Activated B cell treated with CpG ODN at 0.5 μM for 24 hours (primary cell): ENCODE data around the gene CPEB1. TPM values are rescaled to one million over a fixed set of nuclear protein-coding genes. Genes with fewer than 3 reads are reported as not detected.

Experiments used
- ATAC-seq: fragments of 200-7000 bp; cut with Tn5 transposase; one replicate; pipeline ENCODE4 v1.10.0; 2021; ENCODE audit warnings: low read depth, mild to moderate bottlenecking, moderate library complexity
- CTCF ChIA-PET: fragments of 350-600 bp; sonication (Branson Sonifier 250); formaldehyde crosslinking; loops from one replicate; lab custom pipeline; 2021; ENCODE audit warnings: antibody characterized with exemption; lab: Charles Lee
- POLR2A ChIA-PET: fragments of 350-600 bp; sonication (Branson Sonifier 250); formaldehyde crosslinking; loops from one replicate; lab custom pipeline; 2021; ENCODE audit warnings: antibody characterized with exemption; lab: Charles Lee
- DNase-seq: peaks from one replicate; pipeline ENCODE4 v3.0.0; 2022
- H3K27ac Mint-ChIP-seq: one replicate; pipeline ENCODE4 v1.8.0; 2020; ENCODE audit warnings: mixed read lengths
- H3K27me3 Mint-ChIP-seq: one replicate; pipeline ENCODE4 v1.8.0; 2021; ENCODE audit warnings: mixed read lengths
- H3K36me3 Mint-ChIP-seq: one replicate; pipeline ENCODE4 v1.8.0; 2021; ENCODE audit warnings: low read depth, mixed read lengths
- H3K4me1 Mint-ChIP-seq: one replicate; pipeline ENCODE4 v1.8.0; 2021; ENCODE audit warnings: mixed read lengths
- H3K4me3 Mint-ChIP-seq: one replicate; pipeline ENCODE4 v1.8.0; 2020; ENCODE audit warnings: mild to moderate bottlenecking, mixed read lengths
- H3K9me3 Mint-ChIP-seq: one replicate; pipeline ENCODE4 v1.8.0; 2020; ENCODE audit warnings: mixed read lengths
- CTCF ChIP-seq: fragments of 200-600 bp; IDR thresholded peaks from one replicate; pipeline ENCODE4 v1.8.0; 2022; ENCODE audit warnings: antibody characterized with exemption, mild to moderate bottlenecking
- intact Hi-C: fragments of 100-400 bp; cut with micrococcal nuclease; formaldehyde crosslinking; loops from one replicate; pipeline ENCODE4 v1.15.1; 2024
- total RNA-seq: library from RNA; stranded (reverse); gene quantifications from 2 replicates; pipeline ENCODE4 v1.2.3, GENCODE V29; 2022

CPEB1 gene
- total RNA-seq, 1 donor from 2014 or later = not detected

DNA sequence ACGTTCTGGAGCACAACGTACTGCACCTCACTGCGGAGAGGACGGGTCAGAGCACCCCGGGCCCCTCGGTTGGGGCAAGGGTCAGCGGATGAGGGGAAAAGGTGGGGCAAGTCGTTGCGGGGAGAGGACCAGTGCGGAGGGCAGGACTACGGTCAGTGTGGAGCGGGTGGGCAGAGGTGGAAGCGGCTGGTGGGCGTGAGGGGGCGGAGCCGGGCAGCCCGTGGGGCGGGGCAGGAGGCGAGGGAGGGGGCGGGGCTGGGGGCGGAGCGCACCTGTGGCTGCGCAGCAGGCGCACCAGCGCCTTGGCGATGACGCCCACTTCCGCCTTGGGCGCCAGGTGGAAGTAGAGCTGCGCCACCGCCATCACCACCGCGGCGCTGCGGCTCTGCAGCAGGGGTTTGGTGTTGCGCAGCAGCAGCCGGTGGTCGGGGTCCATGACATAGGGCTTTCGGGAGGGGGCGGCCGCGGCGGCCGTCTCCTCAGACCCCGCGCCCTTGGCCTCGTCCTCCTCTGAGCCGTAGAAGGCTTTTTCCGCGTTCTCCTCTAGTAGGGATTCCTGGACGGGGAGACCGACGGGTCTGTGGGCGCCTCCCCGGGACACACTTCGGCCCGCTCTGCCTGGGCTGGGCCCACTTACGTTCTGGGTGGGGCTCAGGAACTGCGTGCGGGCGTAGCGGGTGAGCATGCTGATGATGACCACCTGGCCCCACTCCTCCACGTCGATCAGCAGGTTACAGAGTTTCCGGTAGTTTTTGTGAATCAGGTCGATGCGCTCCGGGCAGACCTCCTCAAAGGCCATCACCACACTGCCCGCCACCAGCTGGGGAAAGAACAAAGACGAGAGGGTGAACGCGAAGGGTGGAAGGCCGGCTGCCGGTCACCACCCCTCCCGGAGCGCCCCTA is 33.3 kb upstream of the CPEB1 start:
- TF ChIP-seq CTCF = no peak
- peak overlapping the region; percentile 87 for H3K4me3 Mint-ChIP-seq
- ChIA-PET CTCF (no interaction called here), POLR2A (interaction anchor here (0.6 to 1.9 kb wide), 6 partner anchors 9 to 532 kb away, joined by 3 to 6 read pairs (median 4); partner anchors contain the start of genes C15orf40 and RAMAC)
- peak overlapping the region; percentile 82 for H3K27ac Mint-ChIP-seq
- intact Hi-C loops = loop anchor here (1.0 to 2.0 kb wide), 6 partner anchors 28 to 331 kb away; partner anchors contain the start of genes AP3B2, C15orf40, RAMAC and RPS17
- ATAC-seq (peak; percentile 93), DNase-seq (peak; percentile 59)
- peaks cover 12% of the 10 kb centered on the region for H3K4me1 Mint-ChIP-seq
- no peaks in the 10 kb centered on the region for H3K9me3 Mint-ChIP-seq
- H3K27me3 Mint-ChIP-seq = peaks cover 11% of the 10 kb centered on the region
- H3K36me3 Mint-ChIP-seq = peaks cover 3% of the 10 kb centered on the region

DNA sequence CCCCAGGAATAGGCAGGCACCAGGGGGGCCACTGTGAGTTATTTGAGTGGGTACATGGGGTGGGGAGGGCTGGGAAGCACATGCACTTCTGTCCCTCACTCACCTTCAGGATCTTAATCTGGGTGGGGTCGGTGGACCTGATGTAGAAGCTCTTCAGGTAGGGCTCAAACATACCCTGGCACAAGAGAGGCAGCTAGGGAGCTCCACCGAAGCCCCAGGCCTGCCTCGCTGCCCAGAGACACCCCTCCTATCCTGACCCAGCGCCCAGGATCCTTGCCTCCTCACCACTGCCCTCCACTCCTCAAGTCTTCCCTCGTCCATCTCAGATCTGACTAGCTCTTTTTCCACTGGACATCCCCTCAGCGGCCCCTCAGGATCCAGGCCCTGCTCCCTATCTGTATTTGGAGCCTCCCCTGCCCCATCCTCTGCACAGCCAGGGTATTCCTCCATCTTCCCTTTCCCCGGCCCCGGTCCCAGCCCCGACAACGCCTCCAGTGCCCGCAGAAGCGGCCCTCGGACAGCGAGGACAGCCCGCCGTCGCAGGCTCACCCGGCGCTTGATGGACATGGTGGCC is 32.5 kb upstream of the CPEB1 start:
- POLR2A ChIA-PET = interaction anchor here (0.6 to 1.9 kb wide), 3 partner anchors 38 to 332 kb away, joined by 4 to 6 read pairs (median 5); partner anchors contain the start of genes C15orf40 and RAMAC
- H3K4me1 Mint-ChIP-seq = peaks cover 12% of the 10 kb centered on the region
- intact Hi-C loops = loop anchor here (1.0 to 2.0 kb wide), 6 partner anchors 29 to 332 kb away; partner anchors contain the start of genes AP3B2, C15orf40, RAMAC and RPS17
- TF ChIP-seq CTCF = no peak
- no peak for ATAC-seq
- H3K27me3 Mint-ChIP-seq = peaks cover 11% of the 10 kb centered on the region
- no peak for DNase-seq
- H3K27ac Mint-ChIP-seq = no peak overlapping the region
- H3K4me3 Mint-ChIP-seq = peak overlapping the region; percentile 87
- H3K36me3 Mint-ChIP-seq = peaks cover 3% of the 10 kb centered on the region
- CTCF ChIA-PET = no interaction called here
- no peaks in the 10 kb centered on the region for H3K9me3 Mint-ChIP-seq

- H3K27ac Mint-ChIP-seq = no peak overlapping the region
- no peak overlapping the region for H3K4me3 Mint-ChIP-seq
- intact Hi-C loops = no loop called here
- ATAC-seq (no peak), DNase-seq (no peak)
- peaks cover 9% of the 10 kb centered on the region for H3K27me3 Mint-ChIP-seq
- no peaks in the 10 kb centered on the region for H3K9me3 Mint-ChIP-seq
- POLR2A ChIA-PET = no interaction called here
- TF ChIP-seq CTCF = no peak
- CTCF ChIA-PET = no interaction called here
- peaks cover 12% of the 10 kb centered on the region for H3K4me1 Mint-ChIP-seq
- H3K36me3 Mint-ChIP-seq = peaks cover 3% of the 10 kb centered on the region
These were observed 30.7 kb upstream of the CPEB1 start for GRCh38 chr15:82677720-82678323.

DNA sequence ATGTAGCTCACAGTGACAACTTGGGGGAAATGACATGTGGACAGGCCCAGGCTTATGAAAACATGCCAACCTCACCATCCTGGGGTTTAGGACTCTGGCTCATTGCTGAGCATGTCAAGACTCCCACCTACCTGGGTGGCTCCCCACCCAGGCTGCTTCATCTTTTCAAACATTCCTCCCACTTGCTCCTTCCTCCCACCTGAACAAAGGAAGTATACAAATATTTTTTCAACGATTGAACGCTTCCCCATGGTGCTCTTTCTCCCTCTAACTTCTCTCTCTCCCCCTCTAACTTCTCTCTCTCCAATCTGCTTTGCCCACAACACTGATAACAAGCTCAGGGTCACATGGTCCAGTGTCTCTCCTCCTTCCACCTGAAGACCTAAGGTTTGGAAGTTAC is 27.7 kb upstream of the CPEB1 start:
- Mint-ChIP-seq H3K36me3 (no peaks in the 10 kb centered on the region), H3K4me3 (no peak overlapping the region), H3K9me3 (no peaks in the 10 kb centered on the region), H3K4me1 (peaks cover 3% of the 10 kb centered on the region), H3K27me3 (peaks cover 2% of the 10 kb centered on the region), H3K27ac (no peak overlapping the region)
- no peak for DNase-seq
- no peak for TF ChIP-seq CTCF
- POLR2A ChIA-PET = no interaction called here
- CTCF ChIA-PET = no interaction called here
- intact Hi-C loops = no loop called here
- ATAC-seq = no peak
